ENCODE data around the gene GPRC5C. TPM values are rescaled to one million over a fixed set of nuclear protein-coding genes. Genes with fewer than 3 reads are reported as not detected.

GPRC5C gene, protein sequence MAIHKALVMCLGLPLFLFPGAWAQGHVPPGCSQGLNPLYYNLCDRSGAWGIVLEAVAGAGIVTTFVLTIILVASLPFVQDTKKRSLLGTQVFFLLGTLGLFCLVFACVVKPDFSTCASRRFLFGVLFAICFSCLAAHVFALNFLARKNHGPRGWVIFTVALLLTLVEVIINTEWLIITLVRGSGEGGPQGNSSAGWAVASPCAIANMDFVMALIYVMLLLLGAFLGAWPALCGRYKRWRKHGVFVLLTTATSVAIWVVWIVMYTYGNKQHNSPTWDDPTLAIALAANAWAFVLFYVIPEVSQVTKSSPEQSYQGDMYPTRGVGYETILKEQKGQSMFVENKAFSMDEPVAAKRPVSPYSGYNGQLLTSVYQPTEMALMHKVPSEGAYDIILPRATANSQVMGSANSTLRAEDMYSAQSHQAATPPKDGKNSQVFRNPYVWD
- 51.5 to 76.5 TPM (median 69.0 TPM) in 5 replicates for total RNA-seq (2022; extraction: Qiagen RNA extraction; ENCODE audit: low read depth)

GRCh38 chr17:74431568-74432423 is at the start of gene GPRC5C:
Gene GPRC5C, plus strand, starts transcription at chr17:74432088. Its CDS starts 7,689 bp downstream, at chr17:74439777.

GRCh38 chr17:74466111-74466827 is 34.4 kb downstream of the GPRC5C start, which contains the start of gene CD300A:
Gene CD300A, plus strand, starts transcription at chr17:74466634. Its CDS starts 70 bp downstream, at chr17:74466704.

Other genes with a start within 250 kb of the GPRC5C start
- gene RPL38, start 228.4 kb upstream of the GPRC5C start, total RNA-seq (2022; extraction: Qiagen RNA extraction; ENCODE audit: low read depth): 2,661 to 3,508 TPM (median 2,971 TPM) in 5 replicates
- 1.9 to 2.3 TPM (median 2.1 TPM) in 5 replicates for gene TTYH2, start 218.5 kb upstream of the GPRC5C start, total RNA-seq (2022; extraction: Qiagen RNA extraction; ENCODE audit: low read depth)
- gene DNAI2, start 157.9 kb upstream of the GPRC5C start, total RNA-seq (2022; extraction: Qiagen RNA extraction; ENCODE audit: low read depth): not detected in 5 replicates
- 0.03 to 0.08 TPM in 2 of 5 replicates, not detected in the others for gene KIF19, start 105.9 kb upstream of the GPRC5C start, total RNA-seq (2022; extraction: Qiagen RNA extraction; ENCODE audit: low read depth)
- gene BTBD17, start 70.2 kb upstream of the GPRC5C start, total RNA-seq (2022; extraction: Qiagen RNA extraction; ENCODE audit: low read depth): not detected in 5 replicates
- not detected in 5 replicates for gene GPR142, start 64.6 kb upstream of the GPRC5C start, total RNA-seq (2022; extraction: Qiagen RNA extraction; ENCODE audit: low read depth)
- gene CD300A, start 34.5 kb downstream of the GPRC5C start, total RNA-seq (2022; extraction: Qiagen RNA extraction; ENCODE audit: low read depth): not detected in 5 replicates
- 0.05 to 0.17 TPM (median 0.10 TPM) in 4 of 5 replicates, not detected in the other for gene CD300LB, start 99.4 kb downstream of the GPRC5C start, total RNA-seq (2022; extraction: Qiagen RNA extraction; ENCODE audit: low read depth)
- 0.18 to 0.35 TPM (median 0.22 TPM) in 5 replicates for gene CD300C, start 114.0 kb downstream of the GPRC5C start, total RNA-seq (2022; extraction: Qiagen RNA extraction; ENCODE audit: low read depth)
- gene CD300H, start 135.4 kb downstream of the GPRC5C start, total RNA-seq (2022; extraction: Qiagen RNA extraction; ENCODE audit: low read depth): 0.29 to 1.9 TPM (median 0.50 TPM) in 5 replicates
- gene CD300LD, start 160.2 kb downstream of the GPRC5C start, total RNA-seq (2022; extraction: Qiagen RNA extraction; ENCODE audit: low read depth): not detected in 5 replicates
- not detected in 5 replicates for gene CD300E, start 191.7 kb downstream of the GPRC5C start, total RNA-seq (2022; extraction: Qiagen RNA extraction; ENCODE audit: low read depth)